Fibroblast of lung (primary cell): Measurements from ENCODE around the gene CABLES2. TPM values are rescaled to one million over a fixed set of nuclear protein-coding genes. Genes with fewer than 3 reads are reported as not detected.

Experiments used
- DNase-seq, 2 donors: peaks; one replicate each; pipeline versions ENCODE4 v3.0.0 to v3.0.0-alpha.2; 2010; ENCODE audit warnings: low read depth in 2 of 2
- H2AFZ ChIP-seq: 2 replicates; pipeline ENCODE4 v1.5.1; 2012; ENCODE audit warnings: low read length, control low read depth, inconsistent platforms
- H3K27ac ChIP-seq: 2 replicates; pipeline ENCODE4 v1.5.1; 2011; ENCODE audit warnings: low read length, control low read depth; ENCODE audit not compliant: insufficient read depth
- H3K27me3 ChIP-seq: 2 replicates; pipeline ENCODE4 v1.5.1; 2011; ENCODE audit warnings: mild to moderate bottlenecking, low read length; ENCODE audit not compliant: control insufficient read depth, insufficient read depth
- H3K36me3 ChIP-seq: 2 replicates; pipeline ENCODE4 v1.5.1; 2011; ENCODE audit warnings: low read length; ENCODE audit not compliant: control insufficient read depth, insufficient read depth
- H3K4me1 ChIP-seq: 2 replicates; pipeline ENCODE4 v1.5.1; 2011; ENCODE audit warnings: low read length; ENCODE audit not compliant: control insufficient read depth, insufficient read depth; ENCODE audit errors: extremely low read depth
- H3K4me2 ChIP-seq: 2 replicates; pipeline ENCODE4 v1.5.1; 2011; ENCODE audit warnings: low read length, control low read depth; ENCODE audit not compliant: insufficient read depth; ENCODE audit errors: extremely low read depth
- H3K4me3 ChIP-seq, 4 experiments: fragments of 200-600 bp in 1 of 4; sonication (generic) in 1 of 4; replicated peaks in 1 of 4; 2 replicates each; pipeline ENCODE4 v1.5.1; 2011 to 2016; ENCODE audit warnings: low read length in 4 of 4, low read depth in 3 of 4, mild to moderate bottlenecking in 3 of 4, control low read depth in 2 of 4, inconsistent platforms in 1 of 4, mixed read lengths in 1 of 4; ENCODE audit not compliant: insufficient read depth in 1 of 4; ENCODE audit errors: control extremely low read depth in 1 of 4
- H3K79me2 ChIP-seq: 2 replicates; pipeline ENCODE4 v1.5.1; 2012; ENCODE audit warnings: mild to moderate bottlenecking, low read length, inconsistent platforms; ENCODE audit not compliant: control insufficient read depth, insufficient read depth
- H3K9ac ChIP-seq: 2 replicates; pipeline ENCODE4 v1.5.1; 2011; ENCODE audit warnings: mild to moderate bottlenecking, low read length, control low read depth; ENCODE audit not compliant: insufficient read depth
- H3K9me3 ChIP-seq: 2 replicates; pipeline ENCODE4 v1.5.1; 2012; ENCODE audit warnings: low read depth, low read length; ENCODE audit not compliant: control insufficient read depth, insufficient read depth
- H4K20me1 ChIP-seq: 2 replicates; pipeline ENCODE4 v1.5.1; 2011; ENCODE audit warnings: low read length; ENCODE audit not compliant: control insufficient read depth, insufficient read depth; ENCODE audit errors: extremely low read depth
- CTCF ChIP-seq, 2 donors: IDR thresholded peaks in 1 of 2; conservative IDR thresholded peaks in 1 of 2; 1 replicate in 1 of 2; 2 replicates in 1 of 2; pipeline ENCODE4 v1.5.1; 2011 to 2012; ENCODE audit warnings: low read length in 2 of 2, control low read depth in 1 of 2, inconsistent platforms in 1 of 2, low read depth in 1 of 2, mild to moderate bottlenecking in 1 of 2
- EZH2 ChIP-seq: IDR thresholded peaks from 2 replicates; pipeline ENCODE4 v1.5.1; 2012; ENCODE audit warnings: low read length, control low read depth, mild to moderate bottlenecking; ENCODE audit errors: missing control alignments
- polyA plus RNA-seq, 2 donors: library from polyadenylated mRNA; depleted of rRNA in 1 of 2; stranded (reverse) in 1 of 2; unstranded in 1 of 2; fragments of >200 nt; gene quantifications; 2 replicates each; pipeline ENCODE4 v1.2.1, GENCODE V29; 2011 to 2012; ENCODE audit warnings: missing spikeins in 1 of 2
- total RNA-seq: library from RNA; depleted of rRNA; stranded (reverse); fragments of >200 nt; gene quantifications from 2 replicates; pipeline ENCODE4 v1.2.1, GENCODE V29; 2014

CABLES2 gene
- total and polyA plus RNA-seq, 2 donors (not counting 1 experiment from before 2014, with no cell fraction given): 0.66 to 2.9 TPM

DNA sequence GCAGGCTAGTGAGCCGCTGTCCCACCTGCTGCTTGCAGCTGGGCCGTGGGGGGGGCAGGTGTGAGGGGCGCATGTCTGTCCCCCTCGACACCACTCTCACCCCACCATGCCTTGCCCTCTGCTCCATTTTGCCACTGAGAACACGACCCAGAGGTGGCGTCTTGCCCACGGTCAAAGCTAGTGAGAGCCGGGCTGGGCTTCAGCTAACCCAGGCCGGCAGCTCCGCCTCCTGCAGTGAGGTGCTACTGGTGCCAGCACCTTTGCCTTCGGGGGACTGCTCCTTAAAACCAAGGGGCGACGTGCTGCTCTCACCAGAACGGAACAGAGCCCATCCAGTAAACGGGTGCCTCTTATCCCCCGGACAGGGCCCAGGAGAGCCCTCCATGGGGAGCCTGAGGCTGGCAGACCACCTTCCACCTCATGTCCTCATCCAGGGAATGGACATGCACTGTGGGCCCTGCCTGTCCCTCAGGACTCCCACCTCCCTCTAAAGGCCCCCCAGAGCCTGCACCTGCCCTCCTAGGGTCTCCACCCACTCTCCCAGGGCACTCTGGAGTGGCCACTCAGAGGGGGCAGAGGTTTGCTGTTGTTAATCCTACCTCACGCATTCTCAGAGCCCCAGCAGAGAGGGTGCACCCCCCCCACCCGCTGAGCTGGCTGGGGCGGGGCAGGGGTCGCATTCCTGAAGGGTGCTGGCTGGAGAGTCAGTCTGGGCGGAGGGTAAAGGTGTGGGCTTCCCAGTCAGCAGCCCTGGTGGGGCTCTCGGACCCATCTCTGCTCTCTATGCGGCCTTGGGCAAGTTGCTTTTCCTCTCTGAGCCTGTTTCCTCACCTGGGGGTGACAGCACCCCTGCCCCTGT is 17.4 kb upstream of the CABLES2 start:
- no peak for DNase-seq
- Histone ChIP-seq H3K27ac (no peak overlapping the region), H3K4me1 (no peaks in the 10 kb centered on the region), H3K9ac (no peak overlapping the region), H3K79me2 (no peaks in the 10 kb centered on the region), H3K36me3 (no peaks in the 10 kb centered on the region), H3K4me2 (no peak overlapping the region), H3K9me3 (no peaks in the 10 kb centered on the region), H3K4me3 (no peak overlapping the region), H2AFZ (no peak overlapping the region), H4K20me1 (no peaks in the 10 kb centered on the region), H3K27me3 (peaks cover 4% of the 10 kb centered on the region)
- TF ChIP-seq EZH2: no peak
- no peak for TF ChIP-seq CTCF (conservative IDR thresholded peaks at IDR 0.05 in 1 of 2, IDR thresholded peaks at IDR 0.05 in 1 of 2; ENCODE audit: low read depth in 1 of 2, low read length in 2 of 2)

GRCh38 chr20:62423326-62423706 is 16.2 kb upstream of the CABLES2 start:
- H3K9ac ChIP-seq: no peak overlapping the region
- H3K9me3 ChIP-seq: no peaks in the 10 kb centered on the region
- TF ChIP-seq CTCF (conservative IDR thresholded peaks at IDR 0.05 in 1 of 2, IDR thresholded peaks at IDR 0.05 in 1 of 2; ENCODE audit: low read depth in 1 of 2, low read length in 2 of 2): no peak
- no peak for TF ChIP-seq EZH2
- no peaks in the 10 kb centered on the region for H3K4me1 ChIP-seq
- H4K20me1 ChIP-seq: no peaks in the 10 kb centered on the region
- H3K27me3 ChIP-seq: no peaks in the 10 kb centered on the region
- no peak overlapping the region for H3K27ac ChIP-seq
- no peak overlapping the region for H3K4me2 ChIP-seq
- DNase-seq: no peak
- H3K79me2 ChIP-seq: no peaks in the 10 kb centered on the region
- H2AFZ ChIP-seq: no peak overlapping the region
- no peaks in the 10 kb centered on the region for H3K36me3 ChIP-seq
- H3K4me3 ChIP-seq: no peak overlapping the region

DNA sequence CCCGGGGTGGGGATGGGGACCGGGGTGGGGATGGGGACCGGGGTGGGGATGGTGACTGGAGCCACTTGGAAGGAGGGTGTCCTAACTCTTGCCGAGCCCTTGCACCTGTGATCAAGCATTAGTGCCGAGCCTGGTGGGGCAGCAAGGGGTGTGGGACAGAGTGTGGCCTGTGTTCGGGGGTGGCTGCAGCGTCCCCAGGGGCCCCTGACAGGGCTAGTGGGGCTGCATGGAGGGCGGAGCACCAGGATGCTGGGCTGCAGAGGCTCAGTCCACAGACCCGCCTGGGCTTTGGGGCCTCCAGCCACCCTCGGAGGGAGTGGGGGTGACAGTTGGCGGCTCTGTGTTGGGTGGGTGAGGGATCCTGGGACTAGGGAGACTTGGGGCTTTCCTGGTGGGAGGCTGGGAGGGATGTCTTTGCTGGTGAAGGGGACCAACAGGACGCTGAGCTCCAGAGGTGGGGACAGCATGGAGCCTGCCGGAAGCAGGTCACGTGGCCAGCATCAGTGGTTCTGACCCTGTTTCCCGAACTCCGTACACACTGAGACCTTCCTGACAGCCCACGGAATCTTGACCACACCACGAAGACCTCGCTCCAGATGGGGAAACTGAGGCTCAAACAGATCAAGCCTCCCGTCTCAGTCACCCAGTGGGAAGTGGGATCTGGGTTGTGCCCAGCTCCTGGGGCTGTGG is 15.7 kb upstream of the CABLES2 start:
- Histone ChIP-seq H3K27me3 (no peaks in the 10 kb centered on the region), H3K79me2 (no peaks in the 10 kb centered on the region), H3K36me3 (no peaks in the 10 kb centered on the region), H3K27ac (no peak overlapping the region), H3K9me3 (no peaks in the 10 kb centered on the region), H3K4me1 (no peaks in the 10 kb centered on the region), H3K4me2 (no peak overlapping the region), H3K4me3 (no peak overlapping the region), H4K20me1 (no peaks in the 10 kb centered on the region), H3K9ac (no peak overlapping the region), H2AFZ (no peak overlapping the region)
- TF ChIP-seq EZH2 (no peak), CTCF (conservative IDR thresholded peaks at IDR 0.05 in 1 of 2, IDR thresholded peaks at IDR 0.05 in 1 of 2; ENCODE audit: low read depth in 1 of 2, low read length in 2 of 2) (no peak)
- no peak for DNase-seq
